ENCODE data around the gene LRRIQ1.

Gene LRRIQ1

GRCh38 chr12:85060916-85061315 lies 24.8 kb downstream of the LRRIQ1 start:
- DNase-seq (ENCODE audit: low read depth), result no peak

GRCh38 chr12:85065837-85066482 lies 29.8 kb downstream of the LRRIQ1 start:
- no peak for DNase-seq (ENCODE audit: low read depth)

- DNase-seq (ENCODE audit: low read depth), result no peak
These were observed 36.7 kb downstream of the LRRIQ1 start for GRCh38 chr12:85072826-85073225.

- DNase-seq (ENCODE audit: low read depth), result no peak
These were observed 40.7 kb downstream of the LRRIQ1 start for GRCh38 chr12:85076688-85077430.

GRCh38 chr12:85085066-85085465 lies 48.9 kb downstream of the LRRIQ1 start:
- DNase-seq (ENCODE audit: low read depth), result no peak

GRCh38 chr12:85089792-85090191 lies 53.6 kb downstream of the LRRIQ1 start:
- no peak for DNase-seq (ENCODE audit: low read depth)

GRCh38 chr12:85092814-85093370 lies 56.7 kb downstream of the LRRIQ1 start:
- no peak for DNase-seq (ENCODE audit: low read depth)

GRCh38 chr12:85095501-85095900 lies 59.4 kb downstream of the LRRIQ1 start:
- DNase-seq (ENCODE audit: low read depth), result no peak

- no peak for DNase-seq (ENCODE audit: low read depth)
These were observed 94.5 kb downstream of the LRRIQ1 start for GRCh38 chr12:85130646-85131045.

- DNase-seq (ENCODE audit: low read depth), result no peak
These were observed 102.7 kb downstream of the LRRIQ1 start for GRCh38 chr12:85138833-85139232.

- DNase-seq (ENCODE audit: low read depth), result no peak
These were observed 111.2 kb downstream of the LRRIQ1 start for GRCh38 chr12:85147331-85147730.

GRCh38 chr12:85152311-85152729 lies 116.2 kb downstream of the LRRIQ1 start:
- DNase-seq (ENCODE audit: low read depth), result no peak

- DNase-seq (ENCODE audit: low read depth), result no peak
These were observed 119.6 kb downstream of the LRRIQ1 start for GRCh38 chr12:85155791-85156190.

GRCh38 chr12:85156569-85156968 lies 120.4 kb downstream of the LRRIQ1 start:
- DNase-seq (ENCODE audit: low read depth), result no peak

- no peak for DNase-seq (ENCODE audit: low read depth)
These were observed 121.0 kb downstream of the LRRIQ1 start for GRCh38 chr12:85157035-85157603.

GRCh38 chr12:85163752-85164321 lies 127.7 kb downstream of the LRRIQ1 start:
- no peak for DNase-seq (ENCODE audit: low read depth)

- DNase-seq (ENCODE audit: low read depth), result no peak
These were observed 143.6 kb downstream of the LRRIQ1 start for GRCh38 chr12:85179680-85180270.

- no peak for DNase-seq (ENCODE audit: low read depth)
These were observed 146.5 kb downstream of the LRRIQ1 start for GRCh38 chr12:85182699-85183098.

- DNase-seq (ENCODE audit: low read depth), result no peak
These were observed 147.7 kb downstream of the LRRIQ1 start for GRCh38 chr12:85183855-85184254.

- DNase-seq (ENCODE audit: low read depth), result no peak
These were observed 150.1 kb downstream of the LRRIQ1 start for GRCh38 chr12:85186236-85186635.

GRCh38 chr12:85188619-85189018 lies 152.5 kb downstream of the LRRIQ1 start:
- DNase-seq (ENCODE audit: low read depth), result no peak

- no peak for DNase-seq (ENCODE audit: low read depth)
These were observed 154.6 kb downstream of the LRRIQ1 start for GRCh38 chr12:85190728-85191127.

Measured in stimulated activated CD8-positive, alpha-beta memory T cell treated with anti-CD3 and anti-CD28 coated beads, Interleukin-12 subunit alpha, Interleukin-12 subunit beta, amount 100 ng/mL, for 4 hours (primary cell).